ENCODE measurements around the gene PAEP. TPM values are rescaled to one million over a fixed set of nuclear protein-coding genes. Genes with fewer than 3 reads are reported as not detected.

PAEP gene
- total RNA-seq, 2 experiments from 2014 or later: not detected

DNA sequence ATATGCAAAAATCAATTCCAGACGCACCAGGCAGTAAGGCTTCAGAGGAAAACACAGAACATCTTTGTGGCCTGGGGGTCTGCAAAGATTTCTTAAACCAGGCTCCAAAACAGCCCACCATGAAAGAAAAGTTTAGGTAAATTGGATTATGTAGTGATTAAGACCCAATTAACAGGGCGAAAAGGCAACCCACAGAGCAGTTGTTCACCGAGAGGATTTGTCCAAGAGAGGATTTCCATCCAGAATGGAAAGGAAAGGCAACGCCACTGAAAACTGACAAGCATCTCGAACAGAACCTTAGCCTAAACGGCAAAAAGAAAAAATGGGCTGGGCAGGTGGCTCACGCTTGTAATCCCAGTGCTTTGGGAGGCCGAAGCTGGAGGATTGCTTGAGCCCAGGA, 40.4 kb downstream of the PAEP start:
- H3K27ac Mint-ChIP-seq: no peak overlapping the region
- no peaks in the 10 kb centered on the region for H3K4me1 Mint-ChIP-seq (ENCODE audit: low read depth)
- no peaks in the 10 kb centered on the region for H3K36me3 Mint-ChIP-seq (ENCODE audit: low read depth)
- CTCF ChIA-PET: interaction anchor here (1.2 kb wide), 1 partner anchor 103 kb away, joined by 3 read pairs; no protein-coding TSS in a partner anchor
- POLR2A ChIA-PET: no interaction called here
- DNase-seq (no peak), ATAC-seq (no peak)
- H3K27me3 Mint-ChIP-seq (ENCODE audit: low read depth): peaks cover 12% of the 10 kb centered on the region
- H3K9me3 Mint-ChIP-seq (ENCODE audit: insufficient read depth): no peaks in the 10 kb centered on the region
- H3K4me3 Mint-ChIP-seq: no peak overlapping the region

DNA sequence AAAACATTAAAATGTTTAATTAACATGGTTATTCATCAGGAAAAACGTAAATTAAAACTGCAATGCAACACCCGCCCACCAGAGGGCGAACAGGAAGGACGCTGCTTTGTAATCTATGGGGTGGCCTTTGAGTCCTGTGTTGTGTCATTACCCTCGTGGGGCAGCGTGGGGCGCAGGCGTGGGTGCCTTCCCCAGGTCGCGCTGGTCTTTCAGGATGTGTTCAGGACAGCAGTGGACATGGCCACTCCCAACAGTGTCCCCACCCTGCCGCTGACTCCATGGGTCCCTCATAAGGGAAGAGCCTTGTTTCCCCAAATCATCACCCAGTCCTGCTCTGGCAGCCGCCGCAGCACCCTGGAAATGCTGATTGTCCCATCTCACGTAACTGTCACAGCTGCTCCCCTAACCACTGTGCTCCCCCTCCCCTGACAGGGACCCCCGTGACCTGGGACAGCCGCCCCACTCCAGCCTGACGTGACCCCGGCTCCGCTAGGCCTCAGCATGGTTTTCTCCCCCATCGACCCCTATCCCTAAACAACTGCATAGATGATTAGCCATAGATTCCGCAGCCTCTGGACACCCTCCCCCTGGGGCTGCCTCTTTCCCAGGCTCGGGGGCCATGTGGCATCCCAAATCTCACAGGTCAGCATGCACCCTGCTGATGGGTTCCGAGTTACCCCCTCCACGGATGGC, 41.4 kb downstream of the PAEP start:
- DNase-seq: peak; percentile 63
- peak; percentile 49 for ATAC-seq
- H3K27ac Mint-ChIP-seq: no peak overlapping the region
- CTCF ChIA-PET: interaction anchor here (1.1 to 1.6 kb wide), 3 partner anchors 10 to 104 kb away, joined by 3 to 6 read pairs (median 3); no protein-coding TSS in a partner anchor
- H3K9me3 Mint-ChIP-seq (ENCODE audit: insufficient read depth): no peaks in the 10 kb centered on the region
- H3K27me3 Mint-ChIP-seq (ENCODE audit: low read depth): peaks cover 11% of the 10 kb centered on the region
- no peaks in the 10 kb centered on the region for H3K36me3 Mint-ChIP-seq (ENCODE audit: low read depth)
- no peaks in the 10 kb centered on the region for H3K4me1 Mint-ChIP-seq (ENCODE audit: low read depth)
- no peak overlapping the region for H3K4me3 Mint-ChIP-seq
- POLR2A ChIA-PET: no interaction called here

DNA sequence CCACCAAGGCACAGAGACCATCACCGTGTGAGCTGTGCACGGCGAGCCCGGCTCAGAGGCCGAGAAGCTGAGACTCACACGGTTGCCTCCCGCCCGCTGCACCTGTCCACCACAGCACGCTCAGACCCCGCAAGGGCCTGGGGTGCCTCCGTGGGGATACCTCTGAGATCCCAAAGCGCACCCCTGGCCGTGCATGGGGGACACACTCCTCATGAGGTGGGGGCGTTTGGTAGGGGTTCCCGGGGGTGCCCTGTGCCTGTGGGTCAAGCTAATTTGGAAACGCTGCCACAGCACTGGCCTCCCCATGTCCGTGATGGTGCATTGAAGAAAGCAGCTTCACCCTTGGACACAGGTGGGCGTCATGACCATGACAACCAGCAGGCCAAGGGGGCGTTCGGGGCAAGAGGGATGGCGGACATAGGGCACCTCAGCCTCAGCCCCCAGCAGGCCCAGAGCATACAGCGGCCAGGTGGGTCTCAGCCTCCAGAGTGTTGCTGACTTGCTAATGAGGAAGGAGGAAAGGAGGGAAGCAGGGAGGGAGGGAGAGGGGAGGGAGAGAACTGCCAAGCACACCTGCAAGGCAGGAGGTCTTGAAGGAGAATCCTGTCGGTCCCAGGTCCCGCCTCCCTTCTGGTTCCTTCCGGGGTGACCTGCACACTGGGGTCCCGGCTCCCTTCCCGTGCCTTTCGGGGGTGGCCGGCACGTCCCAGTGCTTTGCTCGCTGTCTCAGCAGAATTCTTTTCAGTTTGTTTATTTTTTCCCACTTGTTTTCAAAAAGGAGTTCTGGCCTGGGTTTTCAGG, 43.1 kb downstream of the PAEP start:
- H3K27ac Mint-ChIP-seq: no peak overlapping the region
- no peaks in the 10 kb centered on the region for H3K36me3 Mint-ChIP-seq (ENCODE audit: low read depth)
- H3K9me3 Mint-ChIP-seq (ENCODE audit: insufficient read depth): no peaks in the 10 kb centered on the region
- DNase-seq (no peak), ATAC-seq (no peak)
- peaks cover 6% of the 10 kb centered on the region for H3K27me3 Mint-ChIP-seq (ENCODE audit: low read depth)
- H3K4me1 Mint-ChIP-seq (ENCODE audit: low read depth): no peaks in the 10 kb centered on the region
- no peak overlapping the region for H3K4me3 Mint-ChIP-seq
- POLR2A ChIA-PET: no interaction called here
- CTCF ChIA-PET: interaction anchor here (1.6 kb wide), 1 partner anchor 18 kb away, joined by 6 read pairs; no protein-coding TSS in a partner anchor

DNA sequence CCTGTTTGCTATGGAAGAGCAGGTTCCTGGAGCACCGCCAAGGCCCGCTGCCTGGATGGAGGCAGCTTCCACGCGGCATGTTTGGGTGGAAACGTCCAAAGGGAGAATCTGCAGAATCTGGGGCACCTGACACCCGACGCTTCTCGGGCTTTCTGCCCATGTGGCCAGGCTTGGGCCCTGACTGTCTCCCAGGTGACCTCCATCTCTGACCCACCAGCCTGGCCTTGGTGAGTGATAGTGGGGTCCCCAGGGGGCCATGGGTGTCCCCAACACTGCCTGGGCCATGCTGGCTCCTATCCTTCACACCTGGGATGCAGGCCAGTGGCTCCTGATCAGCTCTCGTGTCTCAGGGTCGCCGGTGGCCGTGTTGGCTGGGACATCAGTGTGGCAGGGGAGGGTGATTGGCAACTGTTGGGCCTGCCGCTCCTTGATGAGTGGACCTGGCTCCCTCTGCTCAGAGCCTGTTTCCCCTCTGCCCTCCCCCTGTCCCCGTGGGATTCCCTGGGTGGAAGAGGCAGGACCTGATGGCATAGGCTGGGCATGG, 43.8 kb downstream of the PAEP start:
- Mint-ChIP-seq H3K9me3 (ENCODE audit: insufficient read depth) (no peaks in the 10 kb centered on the region), H3K4me1 (ENCODE audit: low read depth) (no peaks in the 10 kb centered on the region), H3K36me3 (ENCODE audit: low read depth) (no peaks in the 10 kb centered on the region), H3K27ac (no peak overlapping the region), H3K27me3 (ENCODE audit: low read depth) (peaks cover 3% of the 10 kb centered on the region), H3K4me3 (no peak overlapping the region)
- CTCF ChIA-PET: no interaction called here
- ATAC-seq (no peak), DNase-seq (no peak)
- POLR2A ChIA-PET: no interaction called here

DNA sequence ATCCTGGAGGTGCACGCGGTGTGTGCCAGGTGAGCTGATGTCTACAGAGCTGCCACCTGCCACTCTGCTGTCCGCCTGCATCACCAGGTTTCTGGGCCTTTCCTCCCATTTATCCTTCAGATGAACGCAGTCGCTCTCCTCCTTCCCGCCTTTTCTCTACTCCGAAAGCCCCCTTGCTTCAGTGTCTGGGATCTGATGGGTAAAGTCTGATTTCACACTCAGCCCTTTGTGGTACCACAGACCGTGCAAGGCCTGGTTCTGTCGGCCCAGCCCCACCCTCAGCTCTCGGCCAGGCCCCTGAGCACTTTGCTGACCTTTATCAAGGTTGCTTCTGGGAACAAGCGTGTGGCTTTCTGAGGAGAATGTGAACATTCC, 45.3 kb downstream of the PAEP start:
- H3K27ac Mint-ChIP-seq: no peak overlapping the region
- CTCF ChIA-PET: no interaction called here
- H3K9me3 Mint-ChIP-seq (ENCODE audit: insufficient read depth): no peaks in the 10 kb centered on the region
- no peaks in the 10 kb centered on the region for H3K4me1 Mint-ChIP-seq (ENCODE audit: low read depth)
- H3K27me3 Mint-ChIP-seq (ENCODE audit: low read depth): no peaks in the 10 kb centered on the region
- ATAC-seq (no peak), DNase-seq (no peak)
- H3K36me3 Mint-ChIP-seq (ENCODE audit: low read depth): no peaks in the 10 kb centered on the region
- POLR2A ChIA-PET: no interaction called here
- no peak overlapping the region for H3K4me3 Mint-ChIP-seq

DNA sequence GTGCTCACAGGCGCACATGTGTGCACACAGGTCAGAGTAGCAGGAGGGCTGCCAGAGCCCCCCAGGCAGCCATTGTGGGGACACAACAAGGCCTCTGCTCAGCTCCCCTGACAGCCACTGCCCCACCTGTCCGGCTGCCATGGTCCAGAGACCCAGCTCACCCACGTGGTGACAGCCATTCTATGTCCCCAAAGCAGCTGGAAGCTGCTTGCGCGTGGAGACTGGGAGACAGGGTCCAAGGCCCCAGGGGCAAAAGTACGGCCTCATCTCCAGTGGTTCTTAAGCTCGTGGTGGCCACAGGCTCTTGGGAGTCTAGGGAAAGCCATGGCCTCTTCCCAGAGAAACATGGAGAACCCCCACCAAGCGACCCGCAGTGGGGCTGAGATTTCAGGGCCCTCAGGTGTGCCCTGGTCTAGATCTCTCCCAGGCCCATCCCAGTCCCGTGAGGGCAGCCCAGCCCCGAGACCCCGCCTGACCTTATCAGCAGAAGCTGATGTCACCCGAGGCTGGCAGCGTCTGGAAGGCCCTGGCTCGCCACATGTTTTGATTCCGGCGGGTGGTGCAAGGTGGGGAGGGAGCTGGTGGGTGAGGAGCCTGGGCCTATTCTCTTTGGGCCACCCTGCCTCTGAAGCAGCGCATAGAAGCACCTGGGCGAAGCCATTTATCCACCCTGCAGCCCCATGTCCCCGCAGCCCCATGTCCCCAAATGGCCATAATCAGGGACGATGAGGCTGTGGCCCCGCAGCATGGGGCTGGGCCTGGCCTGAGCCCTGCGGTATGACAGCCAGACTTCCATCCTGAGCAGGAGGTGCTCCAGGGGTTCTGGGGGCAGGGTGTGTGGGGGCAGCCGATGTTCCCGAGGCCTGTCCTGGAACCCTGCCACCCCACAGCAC, 46.1 kb downstream of the PAEP start:
- Mint-ChIP-seq H3K27me3 (ENCODE audit: low read depth) (no peaks in the 10 kb centered on the region), H3K36me3 (ENCODE audit: low read depth) (no peaks in the 10 kb centered on the region)
- CTCF ChIA-PET: no interaction called here

DNA sequence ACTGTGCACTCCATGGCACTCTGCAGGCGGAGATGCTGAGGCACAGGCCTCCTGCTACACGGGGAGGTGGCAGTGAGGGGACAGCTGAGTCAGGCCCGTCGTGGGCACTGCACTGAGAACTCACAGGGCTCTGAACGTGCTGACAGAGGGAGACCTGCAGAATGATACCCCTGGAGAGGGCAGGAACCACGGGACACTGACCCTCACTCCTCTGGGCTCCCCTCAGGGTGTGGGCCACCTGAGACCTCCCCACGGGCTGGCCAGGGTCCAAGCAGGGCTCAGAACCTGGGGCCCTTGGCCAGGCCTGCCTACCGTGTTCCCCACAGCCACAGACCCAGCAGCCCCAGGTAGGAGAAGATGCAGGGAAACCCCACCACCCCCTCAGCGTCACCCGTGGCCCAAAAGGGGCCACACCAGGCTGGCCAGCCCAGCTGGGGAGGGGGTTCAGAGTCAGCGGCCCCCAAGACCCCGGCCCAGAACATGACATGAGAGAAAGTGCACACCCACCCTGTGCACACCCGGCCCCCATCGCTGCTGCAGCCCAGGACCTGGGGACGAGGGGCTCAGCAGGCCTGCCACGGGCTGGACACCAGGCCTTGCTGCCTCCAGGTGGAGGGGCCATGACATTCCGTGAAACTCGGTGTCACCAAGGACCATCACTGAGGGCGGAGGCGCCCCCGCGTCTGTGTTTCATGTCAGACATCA, 46.9 kb downstream of the PAEP start:
- Mint-ChIP-seq H3K9me3 (ENCODE audit: insufficient read depth) (no peaks in the 10 kb centered on the region), H3K36me3 (ENCODE audit: low read depth) (no peaks in the 10 kb centered on the region), H3K27ac (no peak overlapping the region), H3K27me3 (ENCODE audit: low read depth) (no peaks in the 10 kb centered on the region), H3K4me1 (ENCODE audit: low read depth) (no peaks in the 10 kb centered on the region), H3K4me3 (no peak overlapping the region)
- ATAC-seq (no peak), DNase-seq (peak; percentile 4)
- ChIA-PET POLR2A (no interaction called here), CTCF (no interaction called here)

More for the DNA sequence above, 46.1 kb downstream of the PAEP start:
- H3K4me1 Mint-ChIP-seq (ENCODE audit: low read depth): no peaks in the 10 kb centered on the region
- no peaks in the 10 kb centered on the region for H3K9me3 Mint-ChIP-seq (ENCODE audit: insufficient read depth)
- no peak overlapping the region for H3K4me3 Mint-ChIP-seq
- ATAC-seq (no peak), DNase-seq (peak; percentile 9)
- no peak overlapping the region for H3K27ac Mint-ChIP-seq
- POLR2A ChIA-PET: no interaction called here

DNA sequence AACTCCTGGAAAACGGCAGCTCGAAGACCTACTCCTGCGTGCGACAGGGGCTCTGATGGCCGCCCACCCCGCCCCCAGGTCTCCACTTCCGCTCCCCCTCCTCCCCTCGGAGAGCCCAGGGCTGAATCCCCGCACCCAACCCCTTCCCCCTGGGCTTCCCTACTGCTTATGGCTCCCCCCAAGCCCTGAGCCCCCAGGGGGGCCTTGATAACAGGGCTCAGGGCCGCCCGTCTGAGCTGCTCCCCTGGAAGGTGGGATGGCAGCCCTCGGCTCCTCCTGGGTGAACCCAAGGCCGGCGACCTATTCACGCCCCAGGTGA, 47.4 kb downstream of the PAEP start:
- ChIA-PET CTCF (no interaction called here), POLR2A (no interaction called here)
- H3K27me3 Mint-ChIP-seq (ENCODE audit: low read depth): no peaks in the 10 kb centered on the region
- H3K27ac Mint-ChIP-seq: no peak overlapping the region
- DNase-seq (peak; percentile 6), ATAC-seq (no peak)
- H3K4me3 Mint-ChIP-seq: no peak overlapping the region
- H3K4me1 Mint-ChIP-seq (ENCODE audit: low read depth): no peaks in the 10 kb centered on the region
- no peaks in the 10 kb centered on the region for H3K36me3 Mint-ChIP-seq (ENCODE audit: low read depth)
- no peaks in the 10 kb centered on the region for H3K9me3 Mint-ChIP-seq (ENCODE audit: insufficient read depth)

DNA sequence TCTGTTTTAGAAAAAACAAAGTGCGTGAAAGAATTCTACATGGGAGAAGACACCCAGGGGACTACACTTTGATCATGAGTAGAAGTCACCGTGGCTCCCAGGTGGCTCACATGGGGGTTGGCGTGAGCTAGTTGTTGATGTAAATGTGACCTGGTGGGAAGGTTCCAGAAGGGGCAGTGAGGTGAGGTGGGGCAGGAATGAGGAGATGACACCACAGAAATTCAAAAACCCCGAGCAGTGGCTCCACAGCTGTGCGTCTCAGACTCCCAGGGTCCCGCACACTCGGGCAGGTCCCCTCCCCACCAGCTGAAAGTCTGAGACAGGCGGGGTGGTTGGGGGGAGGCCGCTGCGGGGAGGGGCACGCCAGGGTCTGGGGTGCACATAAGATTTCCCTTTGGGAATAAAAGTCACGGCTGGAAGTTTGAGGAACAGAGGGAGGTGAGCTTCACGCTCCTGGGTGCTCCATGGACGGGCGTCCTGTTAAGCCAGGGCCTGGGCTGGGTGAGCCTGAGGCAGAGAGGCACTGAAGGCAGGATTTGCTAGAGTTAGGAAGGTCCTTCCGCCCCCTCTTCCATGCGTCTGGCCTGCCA, 47.9 kb downstream of the PAEP start:
- no peak overlapping the region for H3K4me3 Mint-ChIP-seq
- POLR2A ChIA-PET: no interaction called here

DNA sequence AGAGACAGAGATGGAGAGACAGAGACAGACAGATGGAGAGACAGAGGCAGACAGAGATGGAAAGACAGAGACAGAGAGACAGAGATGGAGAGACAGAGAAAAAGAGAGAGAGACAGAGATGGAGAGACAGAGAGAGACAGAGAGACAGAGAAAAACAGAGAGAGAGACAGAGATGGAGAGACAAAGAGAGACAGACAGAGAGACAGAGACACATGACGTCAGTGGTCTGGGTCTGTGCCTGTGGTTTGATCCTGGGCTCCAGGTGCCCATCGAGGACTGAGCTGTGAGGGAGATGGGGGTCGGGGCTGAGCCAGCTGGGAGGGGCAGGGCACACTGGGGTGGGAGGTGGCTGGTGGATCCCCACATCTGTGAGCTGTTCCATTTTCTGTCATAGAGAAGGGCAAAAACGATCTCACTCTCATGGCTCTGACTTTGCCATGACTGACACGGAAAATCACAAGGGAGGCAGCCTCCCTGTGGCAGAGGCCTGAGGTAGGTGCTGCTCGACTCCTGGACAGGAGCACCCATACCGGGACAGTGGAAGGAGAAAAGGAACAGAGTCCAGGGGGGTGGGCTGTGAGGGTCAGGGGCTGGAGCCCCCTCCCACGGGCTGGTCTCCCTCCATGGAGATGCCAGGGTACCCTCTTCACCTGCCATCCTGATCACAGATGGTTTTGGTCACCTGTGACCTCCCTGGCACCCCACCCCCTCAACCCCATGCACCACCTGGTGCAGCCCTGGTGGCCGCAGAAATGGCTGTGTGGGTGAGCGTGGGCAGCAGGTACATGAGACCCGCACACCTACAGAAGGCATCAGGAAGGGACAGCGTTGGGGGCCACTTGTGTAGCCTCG, 49.0 kb downstream of the PAEP start:
- ChIA-PET CTCF (no interaction called here), POLR2A (no interaction called here)
- Mint-ChIP-seq H3K27me3 (ENCODE audit: low read depth) (no peaks in the 10 kb centered on the region), H3K36me3 (ENCODE audit: low read depth) (no peaks in the 10 kb centered on the region), H3K27ac (no peak overlapping the region), H3K4me1 (ENCODE audit: low read depth) (no peaks in the 10 kb centered on the region), H3K9me3 (ENCODE audit: insufficient read depth) (no peaks in the 10 kb centered on the region), H3K4me3 (no peak overlapping the region)
- DNase-seq (peak; percentile 15), ATAC-seq (no peak)

More for the DNA sequence above, 47.9 kb downstream of the PAEP start:
- H3K27me3 Mint-ChIP-seq (ENCODE audit: low read depth): no peaks in the 10 kb centered on the region
- DNase-seq (peak; percentile 15), ATAC-seq (no peak)
- no peaks in the 10 kb centered on the region for H3K9me3 Mint-ChIP-seq (ENCODE audit: insufficient read depth)
- H3K27ac Mint-ChIP-seq: no peak overlapping the region
- no peaks in the 10 kb centered on the region for H3K36me3 Mint-ChIP-seq (ENCODE audit: low read depth)
- no peaks in the 10 kb centered on the region for H3K4me1 Mint-ChIP-seq (ENCODE audit: low read depth)
- CTCF ChIA-PET: no interaction called here

Data from activated CD8-positive, alpha-beta T cell treated with anti-CD3 and anti-CD28 coated beads, Interleukin-2, amount 10 ng/mL, durations not matched to agents 7 days and 5 days (primary cell).